ENCODE data around the gene ISYNA1. TPM values are rescaled to one million over a fixed set of nuclear protein-coding genes. Genes with fewer than 3 reads are reported as not detected.

Gene ISYNA1
- total RNA-seq, 4 donors from 2014 or later = 5.1 to 29.1 (median 7.8) TPM

DNA sequence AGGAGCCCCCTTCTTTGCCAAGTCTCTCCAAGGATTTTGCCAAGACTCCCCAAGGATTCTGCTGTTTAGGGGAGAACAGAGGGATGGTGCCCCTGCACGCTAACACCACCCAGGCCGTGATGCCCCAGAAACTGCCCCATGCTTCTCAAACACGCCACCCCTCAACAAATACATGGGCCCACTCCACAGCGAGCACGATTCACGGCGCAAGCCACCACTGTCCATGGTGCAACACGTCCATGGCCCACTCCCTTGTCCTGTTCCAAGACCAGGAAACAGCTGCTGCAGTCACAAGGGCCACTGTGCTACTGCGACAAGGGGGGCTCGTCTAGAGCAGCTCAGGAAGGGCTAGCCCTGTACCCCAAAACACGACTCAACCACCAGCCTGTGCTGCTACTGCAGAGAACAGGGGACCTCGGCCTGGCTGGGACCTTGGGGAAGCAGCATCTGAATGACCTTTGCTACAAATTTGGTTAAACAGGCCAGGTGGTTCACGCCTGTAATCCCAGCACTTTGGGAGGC lies 36.5 kb upstream of the ISYNA1 start:
- Histone ChIP-seq H3K4me3 (no peak overlapping the region), H3K27me3 (no peaks in the 10 kb centered on the region), H3K27ac (peak overlapping the region; percentile 34 to 94 (median 70)), H3K4me1 (peaks cover 74 to 85% of the 10 kb centered on the region in 2 donors), H3K36me3 (peaks cover 0 to 17% of the 10 kb centered on the region in 2 donors), H3K9me3 (no peaks in the 10 kb centered on the region)
- ATAC-seq (no peak), DNase-seq (no peak)
- in situ Hi-C loops (cut with MboI; ENCODE audit: low sequenced_read_pairs in 4 of 4) (loop anchor here (5.0 to 25.0 kb wide), 4 partner anchors 43 to 363 kb away; partner anchors contain the start of genes UPF1 (in 2 of the 4), CRTC1 (in 1 of the 4), KXD1 (in 1 of the 4) and UBA52 (in 1 of the 4)), intact Hi-C loops (cut with DNase I; ENCODE audit: low total_unique reads) (no loop called here)
- TF ChIP-seq, protein P1, sequence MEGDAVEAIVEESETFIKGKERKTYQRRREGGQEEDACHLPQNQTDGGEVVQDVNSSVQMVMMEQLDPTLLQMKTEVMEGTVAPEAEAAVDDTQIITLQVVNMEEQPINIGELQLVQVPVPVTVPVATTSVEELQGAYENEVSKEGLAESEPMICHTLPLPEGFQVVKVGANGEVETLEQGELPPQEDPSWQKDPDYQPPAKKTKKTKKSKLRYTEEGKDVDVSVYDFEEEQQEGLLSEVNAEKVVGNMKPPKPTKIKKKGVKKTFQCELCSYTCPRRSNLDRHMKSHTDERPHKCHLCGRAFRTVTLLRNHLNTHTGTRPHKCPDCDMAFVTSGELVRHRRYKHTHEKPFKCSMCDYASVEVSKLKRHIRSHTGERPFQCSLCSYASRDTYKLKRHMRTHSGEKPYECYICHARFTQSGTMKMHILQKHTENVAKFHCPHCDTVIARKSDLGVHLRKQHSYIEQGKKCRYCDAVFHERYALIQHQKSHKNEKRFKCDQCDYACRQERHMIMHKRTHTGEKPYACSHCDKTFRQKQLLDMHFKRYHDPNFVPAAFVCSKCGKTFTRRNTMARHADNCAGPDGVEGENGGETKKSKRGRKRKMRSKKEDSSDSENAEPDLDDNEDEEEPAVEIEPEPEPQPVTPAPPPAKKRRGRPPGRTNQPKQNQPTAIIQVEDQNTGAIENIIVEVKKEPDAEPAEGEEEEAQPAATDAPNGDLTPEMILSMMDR (IDR thresholded peaks at IDR 0.05 in 4 of 5, conservative IDR thresholded peaks at IDR 0.05 in 1 of 5) = no peak
- TF ChIP-seq POLR2A (IDR thresholded peaks at IDR 0.05) = no peak

- in situ Hi-C loops (cut with MboI; ENCODE audit: low sequenced_read_pairs in 4 of 4) = loop anchor here (5.0 to 25.0 kb wide), 4 partner anchors 44 to 364 kb away; partner anchors contain the start of genes UPF1 (in 2 of the 4), CRTC1 (in 1 of the 4), KXD1 (in 1 of the 4) and UBA52 (in 1 of the 4)
- Histone ChIP-seq H3K9me3 (no peaks in the 10 kb centered on the region), H3K36me3 (peaks cover 0 to 17% of the 10 kb centered on the region in 2 donors), H3K4me1 (peaks cover 73 to 85% of the 10 kb centered on the region in 2 donors), H3K27ac (peak overlapping the region; percentile 34 to 94 (median 54)), H3K4me3 (no peak overlapping the region), H3K27me3 (no peaks in the 10 kb centered on the region)
- ATAC-seq (no peak), DNase-seq (no peak)
- intact Hi-C loops (cut with DNase I; ENCODE audit: low total_unique reads) = no loop called here
- TF ChIP-seq, protein P1 (IDR thresholded peaks at IDR 0.05 in 4 of 5, conservative IDR thresholded peaks at IDR 0.05 in 1 of 5) = no peak
- TF ChIP-seq POLR2A (IDR thresholded peaks at IDR 0.05) = no peak
Observed at GRCh38 chr19:18473706-18474087, 35.8 kb upstream of the ISYNA1 start.

DNA sequence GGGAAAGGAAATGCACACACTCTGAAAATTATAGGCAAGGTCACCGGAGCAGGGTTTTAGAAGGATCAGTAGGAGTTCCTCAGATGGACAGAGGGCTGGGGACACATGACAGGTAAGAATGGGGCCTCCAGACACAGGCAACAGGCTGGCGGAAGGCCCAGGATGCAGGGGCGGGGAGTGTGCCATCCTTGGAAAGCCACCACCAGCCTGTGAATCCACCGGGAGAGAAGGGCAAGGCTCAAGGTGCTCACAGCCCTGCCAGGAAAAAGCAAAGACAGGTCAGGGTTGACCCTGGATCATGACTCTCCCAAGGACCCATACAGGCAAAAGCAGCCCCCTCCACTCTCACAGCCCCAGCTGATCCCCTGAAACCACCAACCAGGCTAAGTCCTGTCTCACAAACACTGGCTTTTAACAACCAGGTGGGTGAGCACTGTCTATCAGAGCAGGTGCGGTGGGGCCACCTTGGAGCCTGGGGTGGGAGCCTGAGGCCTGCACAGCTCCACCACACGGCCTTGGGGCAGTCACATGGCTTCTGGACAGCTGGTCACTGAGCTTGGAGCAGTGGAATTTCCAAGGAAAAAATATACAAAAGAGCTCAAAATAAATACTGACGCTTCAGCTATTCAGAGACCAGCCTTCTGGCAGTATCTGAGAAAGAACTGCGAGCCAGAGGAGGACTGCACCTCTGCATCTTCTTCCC lies 35.2 kb upstream of the ISYNA1 start:
- H3K27me3 ChIP-seq = no peaks in the 10 kb centered on the region
- intact Hi-C loops (cut with DNase I; ENCODE audit: low total_unique reads) = no loop called here
- in situ Hi-C loops (cut with MboI; ENCODE audit: low sequenced_read_pairs in 4 of 4) = loop anchor here (5.0 to 25.0 kb wide), 4 partner anchors 44 to 364 kb away; partner anchors contain the start of genes UPF1 (in 2 of the 4), CRTC1 (in 1 of the 4), KXD1 (in 1 of the 4) and UBA52 (in 1 of the 4)
- H3K9me3 ChIP-seq = no peaks in the 10 kb centered on the region
- no peak for DNase-seq
- H3K4me3 ChIP-seq = no peak overlapping the region
- no peak for ATAC-seq
- H3K4me1 ChIP-seq = peaks cover 73 to 84% of the 10 kb centered on the region in 2 donors
- peak overlapping the region; percentile 34 to 94 (median 54) for H3K27ac ChIP-seq
- TF ChIP-seq, protein P1 (IDR thresholded peaks at IDR 0.05 in 4 of 5, conservative IDR thresholded peaks at IDR 0.05 in 1 of 5) = no peak
- no peak for TF ChIP-seq POLR2A (IDR thresholded peaks at IDR 0.05)
- peaks cover 0 to 17% of the 10 kb centered on the region in 2 donors for H3K36me3 ChIP-seq

GRCh38 chr19:18470787-18471186 lies 32.9 kb upstream of the ISYNA1 start:
- intact Hi-C loops (cut with DNase I; ENCODE audit: low total_unique reads) (no loop called here), in situ Hi-C loops (cut with MboI; ENCODE audit: low sequenced_read_pairs in 4 of 4) (loop anchor here (5.0 to 25.0 kb wide), 4 partner anchors 47 to 367 kb away; partner anchors contain the start of genes UPF1 (in 2 of the 4), CRTC1 (in 1 of the 4), KXD1 (in 1 of the 4) and UBA52 (in 1 of the 4))
- TF ChIP-seq, protein P1 (IDR thresholded peaks at IDR 0.05 in 4 of 5, conservative IDR thresholded peaks at IDR 0.05 in 1 of 5) = no peak
- TF ChIP-seq POLR2A (IDR thresholded peaks at IDR 0.05) = no peak

More at GRCh38 chr19:18470787-18471186, 32.9 kb upstream of the ISYNA1 start:
- Histone ChIP-seq H3K4me3 (no peak overlapping the region), H3K27ac (peak overlapping the region; percentile 89 to 96 (median 94)), H3K27me3 (no peaks in the 10 kb centered on the region), H3K36me3 (peaks cover 0 to 17% of the 10 kb centered on the region in 2 donors), H3K9me3 (no peaks in the 10 kb centered on the region), H3K4me1 (peaks cover 73 to 83% of the 10 kb centered on the region in 2 donors)
- ATAC-seq (no peak), DNase-seq (no peak)
